SK-N-SH treated with all-trans-retinoic acid at 6 μM for 48 hours (cell line): ENCODE results near the gene MAP7.
"Not testable (repeated sequence)": the region's sequence is repeated elsewhere in the genome, so short reads cannot be mapped to it uniquely, and the experiment has no call there.

Experiments used
- ATAC-seq: fragments of 200-7000 bp; cut with Tn5 transposase; 3 replicates; pipeline ENCODE4 v1.9.1; 2020; ENCODE audit warnings: mild to moderate bottlenecking, moderate library complexity
- ARNTL ChIP-seq: fragments of 450-650 bp; formaldehyde crosslinking; IDR thresholded peaks from 2 replicates; pipeline ENCODE4 v1.5.0; 2020; ENCODE audit warnings: low read depth, mild to moderate bottlenecking, moderate library complexity, borderline replicate concordance
- BACH2 ChIP-seq: fragments of 250-450 bp; sonication (Bioruptor Pico); IDR thresholded peaks from 2 replicates; pipeline ENCODE4 v1.9.0; 2021; ENCODE audit warnings: mild to moderate bottlenecking, borderline replicate concordance
- CREB5 ChIP-seq: fragments of 250-450 bp; sonication (Bioruptor Pico); IDR thresholded peaks from 2 replicates; pipeline ENCODE4 v1.5.1; 2020; ENCODE audit warnings: low read depth, mild to moderate bottlenecking, moderate library complexity
- CSDC2 ChIP-seq: fragments of 250-450 bp; sonication (Bioruptor Pico); IDR thresholded peaks from 2 replicates; pipeline ENCODE4 v1.5.0; 2020; ENCODE audit warnings: mild to moderate bottlenecking, moderate library complexity
- CSRNP3 ChIP-seq: fragments of 250-450 bp; sonication (Bioruptor Pico); IDR thresholded peaks from 2 replicates; pipeline ENCODE4 v1.5.1; 2021; ENCODE audit warnings: mild to moderate bottlenecking, moderate library complexity
- ESRRG ChIP-seq: fragments of 250-450 bp; sonication (Bioruptor Pico); IDR thresholded peaks from 2 replicates; pipeline ENCODE4 v1.6.1; 2021; ENCODE audit warnings: mild to moderate bottlenecking
- GLIS3 ChIP-seq: fragments of 250-450 bp; sonication (Bioruptor Pico); IDR thresholded peaks from 2 replicates; pipeline ENCODE4 v1.5.0; 2020; ENCODE audit warnings: mild to moderate bottlenecking, moderate library complexity
- ISL1 ChIP-seq: fragments of 250-450 bp; sonication (Bioruptor Pico); IDR thresholded peaks from 2 replicates; pipeline ENCODE4 v2.1.2; 2022; ENCODE audit warnings: mild to moderate bottlenecking, moderate library complexity
- OSR1 ChIP-seq: fragments of 250-450 bp; sonication (Bioruptor Pico); IDR thresholded peaks from 2 replicates; pipeline ENCODE4 v1.8.0; 2022; ENCODE audit warnings: moderate library complexity, mild to moderate bottlenecking, inconsistent platforms
- PPARA ChIP-seq: fragments of 250-450 bp; sonication (Bioruptor Pico); IDR thresholded peaks from 2 replicates; pipeline ENCODE4 v1.5.0; 2020; ENCODE audit warnings: mild to moderate bottlenecking, borderline replicate concordance
- RARB ChIP-seq: fragments of 250-450 bp; sonication (Bioruptor Pico); IDR thresholded peaks from 2 replicates; pipeline ENCODE4 v1.8.0; 2021; ENCODE audit warnings: mild to moderate bottlenecking, moderate library complexity
- SNAI2 ChIP-seq: fragments of 250-450 bp; sonication (Bioruptor Pico); IDR thresholded peaks from 2 replicates; pipeline ENCODE4 v1.5.0; 2020; ENCODE audit warnings: mild to moderate bottlenecking, moderate library complexity
- TCF4 ChIP-seq: fragments of 250-450 bp; sonication (Bioruptor Pico); IDR thresholded peaks from 2 replicates; pipeline ENCODE4 v1.8.0; 2021; ENCODE audit warnings: mild to moderate bottlenecking, moderate library complexity, borderline replicate concordance
- TOX ChIP-seq: fragments of 250-450 bp; sonication (Bioruptor Pico); IDR thresholded peaks from 2 replicates; pipeline ENCODE4 v1.8.0; 2021; ENCODE audit warnings: mild to moderate bottlenecking, moderate library complexity, borderline replicate concordance
- ZC3H10 ChIP-seq: fragments of 250-450 bp; sonication (Bioruptor Pico); IDR thresholded peaks from 2 replicates; pipeline ENCODE4 v1.5.1; 2021; ENCODE audit warnings: mild to moderate bottlenecking, moderate library complexity
- ZFP3 ChIP-seq: fragments of 250-450 bp; sonication (Bioruptor Pico); IDR thresholded peaks from 2 replicates; pipeline ENCODE4 v1.5.0; 2020; ENCODE audit warnings: mild to moderate bottlenecking, moderate library complexity
- ZFP30 ChIP-seq: fragments of 450-650 bp; formaldehyde crosslinking; IDR thresholded peaks from 2 replicates; pipeline ENCODE4 v1.5.0; 2022; ENCODE audit warnings: mild to moderate bottlenecking, moderate library complexity
- ZNF565 ChIP-seq: fragments of 450-650 bp; formaldehyde crosslinking; conservative IDR thresholded peaks from 2 replicates; pipeline ENCODE4 v1.5.0; 2020; ENCODE audit warnings: low read depth, mild to moderate bottlenecking, moderate library complexity
- ZNF70 ChIP-seq: fragments of 450-650 bp; formaldehyde crosslinking; IDR thresholded peaks from 2 replicates; pipeline ENCODE4 v1.5.0; 2020; ENCODE audit warnings: mild to moderate bottlenecking, moderate library complexity
- ZNF8 ChIP-seq: fragments of 450-650 bp; formaldehyde crosslinking; IDR thresholded peaks from 2 replicates; pipeline ENCODE4 v1.5.0; 2020; ENCODE audit warnings: mild to moderate bottlenecking, moderate library complexity
- TF ChIP-seq, protein P1 (sequence below): fragments of 250-450 bp; sonication (Bioruptor Pico); IDR thresholded peaks from 2 replicates; pipeline ENCODE4 v1.5.0; 2020; ENCODE audit warnings: mild to moderate bottlenecking, moderate library complexity
- TF ChIP-seq, protein P2 (sequence below): fragments of 250-450 bp; sonication (Bioruptor Pico); IDR thresholded peaks from 2 replicates; pipeline ENCODE4 v1.8.0; 2021; ENCODE audit warnings: low read depth, mild to moderate bottlenecking, moderate library complexity, borderline replicate concordance

MAP7 gene

GRCh38 chr6:136398453-136398852 lies 151.8 kb downstream of the MAP7 start:
- no peak for ATAC-seq
- no peak for TF ChIP-seq BACH2

GRCh38 chr6:136396908-136397307 lies 153.3 kb downstream of the MAP7 start:
- TF ChIP-seq CSRNP3 (no peak), ZNF565 (CRISPR knock-in tag) (no peak), TOX (no peak), OSR1 (CRISPR knock-in tag) (no peak), CSDC2 (CRISPR knock-in tag) (no peak), ZFP3 (CRISPR knock-in tag) (no peak)
- TF ChIP-seq, protein P1, sequence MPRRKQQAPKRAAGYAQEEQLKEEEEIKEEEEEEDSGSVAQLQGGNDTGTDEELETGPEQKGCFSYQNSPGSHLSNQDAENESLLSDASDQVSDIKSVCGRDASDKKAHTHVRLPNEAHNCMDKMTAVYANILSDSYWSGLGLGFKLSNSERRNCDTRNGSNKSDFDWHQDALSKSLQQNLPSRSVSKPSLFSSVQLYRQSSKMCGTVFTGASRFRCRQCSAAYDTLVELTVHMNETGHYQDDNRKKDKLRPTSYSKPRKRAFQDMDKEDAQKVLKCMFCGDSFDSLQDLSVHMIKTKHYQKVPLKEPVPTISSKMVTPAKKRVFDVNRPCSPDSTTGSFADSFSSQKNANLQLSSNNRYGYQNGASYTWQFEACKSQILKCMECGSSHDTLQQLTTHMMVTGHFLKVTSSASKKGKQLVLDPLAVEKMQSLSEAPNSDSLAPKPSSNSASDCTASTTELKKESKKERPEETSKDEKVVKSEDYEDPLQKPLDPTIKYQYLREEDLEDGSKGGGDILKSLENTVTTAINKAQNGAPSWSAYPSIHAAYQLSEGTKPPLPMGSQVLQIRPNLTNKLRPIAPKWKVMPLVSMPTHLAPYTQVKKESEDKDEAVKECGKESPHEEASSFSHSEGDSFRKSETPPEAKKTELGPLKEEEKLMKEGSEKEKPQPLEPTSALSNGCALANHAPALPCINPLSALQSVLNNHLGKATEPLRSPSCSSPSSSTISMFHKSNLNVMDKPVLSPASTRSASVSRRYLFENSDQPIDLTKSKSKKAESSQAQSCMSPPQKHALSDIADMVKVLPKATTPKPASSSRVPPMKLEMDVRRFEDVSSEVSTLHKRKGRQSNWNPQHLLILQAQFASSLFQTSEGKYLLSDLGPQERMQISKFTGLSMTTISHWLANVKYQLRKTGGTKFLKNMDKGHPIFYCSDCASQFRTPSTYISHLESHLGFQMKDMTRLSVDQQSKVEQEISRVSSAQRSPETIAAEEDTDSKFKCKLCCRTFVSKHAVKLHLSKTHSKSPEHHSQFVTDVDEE: no peak
- TF ChIP-seq, all 23 proteins: peak for 0
- no peak for ATAC-seq

- ATAC-seq: not testable (repeated sequence)
Measured at GRCh38 chr6:136390959-136391358, 159.3 kb downstream of the MAP7 start.

DNA sequence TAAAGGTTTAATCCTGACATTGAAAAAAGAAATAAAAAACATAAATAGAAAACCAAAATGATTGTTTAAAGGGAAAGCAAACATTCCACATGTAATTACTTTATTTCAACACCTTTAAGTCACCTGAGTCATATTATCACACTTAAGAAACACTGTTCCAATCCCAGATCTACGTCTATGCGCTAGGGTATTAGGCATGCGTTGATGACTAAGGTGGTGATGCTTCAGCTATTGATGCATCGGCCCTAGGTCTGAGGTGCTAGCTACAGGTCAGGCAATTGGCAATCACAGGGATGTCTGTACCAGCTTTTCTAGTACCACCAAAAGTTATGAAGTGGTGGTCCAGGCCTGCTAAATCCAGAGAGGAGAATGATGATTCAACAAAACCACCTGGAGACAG lies 162.9 kb downstream of the MAP7 start:
- ATAC-seq: no peak
- TF ChIP-seq CREB5 (CRISPR knock-in tag) (no peak), ZC3H10 (CRISPR knock-in tag) (no peak), GLIS3 (no peak), CSDC2 (CRISPR knock-in tag) (no peak), ARNTL (CRISPR knock-in tag) (no peak), ZNF565 (CRISPR knock-in tag) (no peak), RARB (no peak), ISL1 (CRISPR knock-in tag) (no peak)

DNA sequence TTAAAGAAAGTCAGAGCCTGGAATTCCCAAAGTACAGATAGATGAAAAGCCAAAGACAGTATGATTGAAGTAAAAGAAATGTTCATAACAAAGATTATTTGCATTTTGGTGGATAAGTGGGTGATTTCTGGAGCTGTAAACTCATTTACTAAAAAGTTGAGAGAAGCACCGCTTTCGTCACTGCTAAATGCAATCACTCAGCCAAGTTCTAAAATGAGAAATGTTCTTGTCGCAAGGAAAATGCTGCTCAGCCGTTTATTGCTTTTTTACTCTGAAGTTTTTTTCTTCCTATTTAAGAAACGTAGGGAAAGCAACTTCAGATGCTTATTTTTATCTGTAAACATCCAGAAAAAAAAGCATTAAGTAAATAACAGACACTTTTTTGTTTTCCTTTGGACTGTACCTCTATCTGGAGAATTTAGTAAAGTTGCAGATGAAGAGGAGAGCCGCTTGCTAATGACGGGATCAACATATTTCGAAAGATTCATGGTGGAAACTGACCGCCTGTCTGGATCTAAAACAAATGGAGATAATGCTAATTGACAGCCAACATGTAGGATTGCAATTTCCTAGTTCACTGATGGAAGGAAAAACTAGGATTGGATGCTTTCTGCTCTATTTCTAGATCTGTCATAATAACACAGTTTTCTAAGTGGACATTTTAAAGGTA lies 166.8 kb downstream of the MAP7 start:
- TF ChIP-seq SNAI2 (CRISPR knock-in tag) (no peak), TOX (no peak), ISL1 (CRISPR knock-in tag) (no peak)
- ATAC-seq: no peak

DNA sequence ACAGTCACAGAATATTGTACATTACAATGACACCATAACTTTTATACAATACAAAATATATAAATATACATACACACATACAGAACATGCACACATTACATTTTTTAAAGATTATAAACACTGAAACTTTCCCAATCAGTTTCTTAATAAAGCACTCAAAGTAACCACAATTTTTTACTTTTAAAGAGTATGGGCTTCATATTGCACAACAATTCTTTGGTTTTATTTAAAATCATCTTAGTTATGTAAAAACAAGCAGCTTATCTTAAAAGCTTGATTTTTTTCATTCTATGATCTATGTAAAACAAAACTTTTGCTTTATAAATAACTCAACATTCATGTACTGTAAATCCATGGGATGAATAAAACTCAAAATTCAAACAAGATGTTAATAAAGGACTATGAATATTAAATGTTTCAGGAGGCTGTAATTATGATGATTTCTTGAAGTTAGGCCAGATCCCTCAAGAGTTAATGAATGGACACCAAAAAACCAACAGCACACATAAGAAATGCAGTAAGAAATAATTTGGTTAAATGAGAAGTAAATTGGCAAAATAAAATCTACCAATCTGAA lies 167.5 kb downstream of the MAP7 start:
- no peak for ATAC-seq
- TF ChIP-seq CSDC2 (CRISPR knock-in tag) (no peak), ESRRG (CRISPR knock-in tag) (no peak), ZFP3 (CRISPR knock-in tag) (no peak), ARNTL (CRISPR knock-in tag) (no peak), ZNF8 (CRISPR knock-in tag) (no peak), PPARA (CRISPR knock-in tag) (no peak)

DNA sequence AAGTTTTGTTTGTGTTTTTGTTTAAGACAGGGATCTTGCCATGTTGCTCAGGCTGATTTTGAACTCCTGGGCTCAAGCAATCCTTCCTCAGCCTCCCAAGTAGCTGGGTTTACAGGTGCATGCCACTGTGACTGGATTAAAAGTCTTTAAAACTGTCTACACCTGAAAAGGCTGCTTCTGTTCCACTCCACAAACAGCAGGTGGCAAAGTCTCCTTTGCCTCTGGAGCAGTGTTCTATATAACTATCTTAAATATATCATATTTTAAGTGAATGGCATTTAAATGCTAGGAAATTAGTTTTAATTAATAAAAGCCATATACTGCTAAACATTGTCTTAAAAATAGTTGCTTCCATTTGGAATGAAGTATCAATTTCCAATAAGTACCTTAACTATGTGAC lies 171.3 kb downstream of the MAP7 start:
- no peak for ATAC-seq
- TF ChIP-seq OSR1 (CRISPR knock-in tag) (no peak), ZFP30 (CRISPR knock-in tag) (no peak), TOX (no peak), ZNF8 (CRISPR knock-in tag) (no peak), BACH2 (no peak), ISL1 (CRISPR knock-in tag) (no peak), ESRRG (CRISPR knock-in tag) (no peak), CSDC2 (CRISPR knock-in tag) (no peak), ZNF565 (CRISPR knock-in tag) (no peak), CSRNP3 (no peak), ZNF70 (CRISPR knock-in tag) (no peak), TCF4 (CRISPR knock-in tag) (no peak), GLIS3 (no peak), ARNTL (CRISPR knock-in tag) (no peak)
- TF ChIP-seq, protein P2, sequence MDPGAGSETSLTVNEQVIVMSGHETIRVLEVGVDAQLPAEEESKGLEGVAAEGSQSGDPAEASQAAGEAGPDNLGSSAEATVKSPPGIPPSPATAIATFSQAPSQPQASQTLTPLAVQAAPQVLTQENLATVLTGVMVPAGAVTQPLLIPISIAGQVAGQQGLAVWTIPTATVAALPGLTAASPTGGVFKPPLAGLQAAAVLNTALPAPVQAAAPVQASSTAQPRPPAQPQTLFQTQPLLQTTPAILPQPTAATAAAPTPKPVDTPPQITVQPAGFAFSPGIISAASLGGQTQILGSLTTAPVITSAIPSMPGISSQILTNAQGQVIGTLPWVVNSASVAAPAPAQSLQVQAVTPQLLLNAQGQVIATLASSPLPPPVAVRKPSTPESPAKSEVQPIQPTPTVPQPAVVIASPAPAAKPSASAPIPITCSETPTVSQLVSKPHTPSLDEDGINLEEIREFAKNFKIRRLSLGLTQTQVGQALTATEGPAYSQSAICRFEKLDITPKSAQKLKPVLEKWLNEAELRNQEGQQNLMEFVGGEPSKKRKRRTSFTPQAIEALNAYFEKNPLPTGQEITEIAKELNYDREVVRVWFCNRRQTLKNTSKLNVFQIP (CRISPR knock-in tag): no peak
